Measurements from ENCODE around the gene B2M. TPM values are rescaled to one million over a fixed set of nuclear protein-coding genes. Genes with fewer than 3 reads are reported as not detected.
A peak's percentile ranks its signal among the peaks of the same experiment; 100 is the strongest.

The B2M gene
- total RNA-seq, 2 experiments from 2014 or later, result 7,848 to 8,493 TPM

DNA sequence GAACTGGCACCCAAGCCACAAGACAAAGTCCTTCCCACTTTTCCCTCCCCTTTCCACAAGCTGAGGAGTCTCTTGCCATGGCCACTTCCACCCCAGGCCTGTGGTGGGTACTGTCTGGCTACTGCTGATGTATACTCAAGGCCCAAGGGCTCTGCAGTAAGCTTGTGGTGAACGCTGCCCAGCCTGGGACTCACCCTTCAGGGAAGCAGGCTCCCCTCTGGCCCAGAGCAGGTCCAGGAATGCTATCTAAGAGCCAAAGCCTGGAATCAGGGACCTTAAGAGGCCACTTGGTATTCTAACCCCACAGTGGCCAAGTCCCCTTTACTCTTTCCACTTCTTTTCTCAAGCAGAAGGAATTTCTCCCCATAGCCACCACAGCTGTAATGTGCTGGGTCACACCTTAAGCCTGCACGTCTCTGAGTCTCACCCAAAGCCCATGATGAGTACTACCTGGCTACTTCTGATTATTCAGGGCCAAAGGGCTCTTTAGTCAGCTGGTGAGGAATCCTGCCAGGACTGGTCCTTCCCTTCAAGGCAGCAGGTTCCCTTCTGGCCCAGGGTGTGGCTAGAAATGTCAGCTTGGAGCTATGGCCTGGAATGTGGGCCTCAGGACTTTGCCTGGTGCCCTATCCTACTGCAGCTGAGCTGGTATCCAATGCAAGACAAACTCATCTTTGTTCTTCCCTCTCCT lies 4.2 kb upstream of the B2M start:
- Mint-ChIP-seq H3K27ac (no peak overlapping the region), H3K4me3 (no peak overlapping the region), H3K4me1 (peaks cover 16% of the 10 kb centered on the region), H3K36me3 (peaks cover 43% of the 10 kb centered on the region), H3K27me3 (no peaks in the 10 kb centered on the region), H3K9me3 (peaks cover 15% of the 10 kb centered on the region)
- ATAC-seq (ENCODE audit: low read depth), result no peak
- no peak for DNase-seq
- POLR2A ChIA-PET, result interaction anchor here (18.2 to 24.8 kb wide), 3 partner anchors 22 to 40 kb away, joined by 427 to 1864 read pairs (median 1234); partner anchors contain the start of genes SPG11 and TRIM69

GRCh38 chr15:44710236-44711095 lies 851 bp upstream of the B2M start:
- POLR2A ChIA-PET, result interaction anchor here (0.9 to 24.8 kb wide), 16 partner anchors 9 to 173 kb away, joined by 3 to 1864 read pairs (median 8); partner anchors contain the start of genes EIF3J, SPG11 and TRIM69
- no peaks in the 10 kb centered on the region for H3K27me3 Mint-ChIP-seq
- H3K27ac Mint-ChIP-seq, result peak overlapping the region; percentile 100
- no peaks in the 10 kb centered on the region for H3K9me3 Mint-ChIP-seq
- H3K4me3 Mint-ChIP-seq, result peak overlapping the region; percentile 92
- H3K36me3 Mint-ChIP-seq, result peaks cover 57% of the 10 kb centered on the region
- peaks cover 28% of the 10 kb centered on the region for H3K4me1 Mint-ChIP-seq
- ATAC-seq (ENCODE audit: low read depth), result no peak
- DNase-seq, result no peak

- Mint-ChIP-seq H3K9me3 (no peaks in the 10 kb centered on the region), H3K36me3 (peaks cover 69% of the 10 kb centered on the region), H3K27ac (peak overlapping the region; percentile 100), H3K27me3 (no peaks in the 10 kb centered on the region), H3K4me1 (peaks cover 41% of the 10 kb centered on the region), H3K4me3 (peak overlapping the region; percentile 92)
- POLR2A ChIA-PET, result interaction anchor here (0.9 to 24.8 kb wide), 14 partner anchors 14 to 174 kb away, joined by 3 to 1864 read pairs (median 7); partner anchors contain the start of genes EIF3J, SPG11 and TRIM69
- ATAC-seq (ENCODE audit: low read depth) (peak; percentile 32), DNase-seq (peak; percentile 78)
Measured at GRCh38 chr15:44711743-44712345, 527 bp downstream of the B2M start.

DNA sequence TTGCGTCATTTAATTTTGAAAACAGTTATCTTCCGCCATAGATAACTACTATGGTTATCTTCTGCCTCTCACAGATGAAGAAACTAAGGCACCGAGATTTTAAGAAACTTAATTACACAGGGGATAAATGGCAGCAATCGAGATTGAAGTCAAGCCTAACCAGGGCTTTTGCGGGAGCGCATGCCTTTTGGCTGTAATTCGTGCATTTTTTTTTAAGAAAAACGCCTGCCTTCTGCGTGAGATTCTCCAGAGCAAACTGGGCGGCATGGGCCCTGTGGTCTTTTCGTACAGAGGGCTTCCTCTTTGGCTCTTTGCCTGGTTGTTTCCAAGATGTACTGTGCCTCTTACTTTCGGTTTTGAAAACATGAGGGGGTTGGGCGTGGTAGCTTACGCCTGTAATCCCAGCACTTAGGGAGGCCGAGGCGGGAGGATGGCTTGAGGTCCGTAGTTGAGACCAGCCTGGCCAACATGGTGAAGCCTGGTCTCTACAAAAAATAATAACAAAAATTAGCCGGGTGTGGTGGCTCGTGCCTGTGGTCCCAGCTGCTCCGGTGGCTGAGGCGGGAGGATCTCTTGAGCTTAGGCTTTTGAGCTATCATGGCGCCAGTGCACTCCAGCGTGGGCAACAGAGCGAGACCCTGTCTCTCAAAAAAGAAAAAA lies 1.2 kb downstream of the B2M start:
- DNase-seq, result peak; percentile 67
- Mint-ChIP-seq H3K4me1 (peaks cover 47% of the 10 kb centered on the region), H3K4me3 (peak overlapping the region; percentile 92), H3K27me3 (no peaks in the 10 kb centered on the region), H3K27ac (peak overlapping the region; percentile 100), H3K36me3 (peaks cover 73% of the 10 kb centered on the region), H3K9me3 (no peaks in the 10 kb centered on the region)
- peak; percentile 19 for ATAC-seq (ENCODE audit: low read depth)
- POLR2A ChIA-PET, result interaction anchor here (1.0 to 24.8 kb wide), 8 partner anchors 16 to 175 kb away, joined by 7 to 1864 read pairs (median 36); partner anchors contain the start of genes EIF3J, SPG11 and TRIM69

- Mint-ChIP-seq H3K9me3 (no peaks in the 10 kb centered on the region), H3K27ac (peak overlapping the region; percentile 100), H3K4me1 (peaks cover 54% of the 10 kb centered on the region), H3K4me3 (peak overlapping the region; percentile 92), H3K27me3 (no peaks in the 10 kb centered on the region), H3K36me3 (peaks cover 77% of the 10 kb centered on the region)
- ATAC-seq (ENCODE audit: low read depth) (no peak), DNase-seq (no peak)
- POLR2A ChIA-PET, result interaction anchor here (1.5 to 24.8 kb wide), 6 partner anchors 16 to 120 kb away, joined by 3 to 1864 read pairs (median 244); partner anchors contain the start of genes SPG11 and TRIM69
Measured at GRCh38 chr15:44713006-44713966, 2.0 kb downstream of the B2M start.

GRCh38 chr15:44715142-44715796 lies 4.0 kb downstream of the B2M start:
- Mint-ChIP-seq H3K4me1 (peaks cover 55% of the 10 kb centered on the region), H3K36me3 (peaks cover 78% of the 10 kb centered on the region), H3K27me3 (no peaks in the 10 kb centered on the region), H3K9me3 (no peaks in the 10 kb centered on the region), H3K27ac (peak overlapping the region; percentile 93), H3K4me3 (peak overlapping the region; percentile 92)
- POLR2A ChIA-PET, result interaction anchor here (4.9 to 24.8 kb wide), 4 partner anchors 14 to 48 kb away, joined by 61 to 1864 read pairs (median 830); partner anchors contain the start of genes SPG11 and TRIM69
- ATAC-seq (ENCODE audit: low read depth), result no peak
- no peak for DNase-seq

- DNase-seq (no peak), ATAC-seq (ENCODE audit: low read depth) (no peak)
- no peaks in the 10 kb centered on the region for H3K9me3 Mint-ChIP-seq
- H3K36me3 Mint-ChIP-seq, result peaks cover 78% of the 10 kb centered on the region
- POLR2A ChIA-PET, result interaction anchor here (18.2 to 24.8 kb wide), 3 partner anchors 14 to 49 kb away, joined by 427 to 1864 read pairs (median 1234); partner anchors contain the start of genes SPG11 and TRIM69
- H3K27ac Mint-ChIP-seq, result peak overlapping the region; percentile 93
- H3K4me3 Mint-ChIP-seq, result peak overlapping the region; percentile 92
- H3K4me1 Mint-ChIP-seq, result peaks cover 57% of the 10 kb centered on the region
- H3K27me3 Mint-ChIP-seq, result no peaks in the 10 kb centered on the region
Measured at GRCh38 chr15:44715797-44716334, 4.5 kb downstream of the B2M start.

DNA sequence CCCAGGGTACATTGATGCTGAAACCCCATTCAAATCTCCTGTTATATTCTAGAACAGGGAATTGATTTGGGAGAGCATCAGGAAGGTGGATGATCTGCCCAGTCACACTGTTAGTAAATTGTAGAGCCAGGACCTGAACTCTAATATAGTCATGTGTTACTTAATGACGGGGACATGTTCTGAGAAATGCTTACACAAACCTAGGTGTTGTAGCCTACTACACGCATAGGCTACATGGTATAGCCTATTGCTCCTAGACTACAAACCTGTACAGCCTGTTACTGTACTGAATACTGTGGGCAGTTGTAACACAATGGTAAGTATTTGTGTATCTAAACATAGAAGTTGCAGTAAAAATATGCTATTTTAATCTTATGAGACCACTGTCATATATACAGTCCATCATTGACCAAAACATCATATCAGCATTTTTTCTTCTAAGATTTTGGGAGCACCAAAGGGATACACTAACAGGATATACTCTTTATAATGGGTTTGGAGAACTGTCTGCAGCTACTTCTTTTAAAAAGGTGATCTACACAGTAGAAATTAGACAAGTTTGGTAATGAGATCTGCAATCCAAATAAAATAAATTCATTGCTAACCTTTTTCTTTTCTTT lies 5.8 kb downstream of the B2M start:
- no peaks in the 10 kb centered on the region for H3K9me3 Mint-ChIP-seq
- POLR2A ChIA-PET, result interaction anchor here (18.2 to 24.8 kb wide), 3 partner anchors 12 to 50 kb away, joined by 427 to 1864 read pairs (median 1234); partner anchors contain the start of genes SPG11 and TRIM69
- peaks cover 74% of the 10 kb centered on the region for H3K36me3 Mint-ChIP-seq
- H3K27me3 Mint-ChIP-seq, result no peaks in the 10 kb centered on the region
- peak overlapping the region; percentile 92 for H3K4me3 Mint-ChIP-seq
- DNase-seq (no peak), ATAC-seq (ENCODE audit: low read depth) (no peak)
- peak overlapping the region; percentile 93 for H3K27ac Mint-ChIP-seq
- H3K4me1 Mint-ChIP-seq, result peaks cover 65% of the 10 kb centered on the region

GRCh38 chr15:44718180-44718926 lies 7.0 kb downstream of the B2M start:
- H3K4me1 Mint-ChIP-seq, result peaks cover 64% of the 10 kb centered on the region
- no peaks in the 10 kb centered on the region for H3K27me3 Mint-ChIP-seq
- H3K36me3 Mint-ChIP-seq, result peaks cover 63% of the 10 kb centered on the region
- peak overlapping the region; percentile 92 for H3K4me3 Mint-ChIP-seq
- peak overlapping the region; percentile 91 for H3K27ac Mint-ChIP-seq
- POLR2A ChIA-PET, result interaction anchor here (18.2 to 24.8 kb wide), 4 partner anchors 1 to 51 kb away, joined by 427 to 1864 read pairs (median 1549); partner anchors contain the start of genes B2M, PATL2, SPG11 and TRIM69
- DNase-seq (no peak), ATAC-seq (ENCODE audit: low read depth) (no peak)
- no peaks in the 10 kb centered on the region for H3K9me3 Mint-ChIP-seq

DNA sequence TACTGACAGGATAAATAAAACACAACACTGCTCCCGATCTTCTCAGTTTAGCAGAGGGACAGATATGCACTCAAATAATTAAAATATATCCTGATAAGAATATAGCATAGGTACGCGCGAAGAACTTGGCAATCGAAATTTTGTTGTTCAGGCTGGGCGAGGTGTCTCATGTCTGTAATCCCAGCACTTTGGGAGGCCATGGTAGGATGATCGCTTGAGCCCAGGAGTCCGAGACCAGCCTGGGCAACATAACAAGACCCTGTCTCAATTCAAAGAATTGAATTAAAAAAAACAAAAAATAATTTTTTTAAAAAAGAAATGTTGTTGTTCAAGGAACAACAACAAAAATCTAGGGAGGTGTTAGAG lies 7.6 kb downstream of the B2M start:
- H3K4me3 Mint-ChIP-seq, result peak overlapping the region; percentile 65
- DNase-seq (no peak), ATAC-seq (ENCODE audit: low read depth) (no peak)
- peaks cover 58% of the 10 kb centered on the region for H3K36me3 Mint-ChIP-seq
- peaks cover 69% of the 10 kb centered on the region for H3K4me1 Mint-ChIP-seq
- H3K27me3 Mint-ChIP-seq, result no peaks in the 10 kb centered on the region
- POLR2A ChIA-PET, result interaction anchor here (0.8 to 24.8 kb wide), 5 partner anchors 1 to 182 kb away, joined by 4 to 1864 read pairs (median 1234); partner anchors contain the start of genes B2M, EIF3J, PATL2 and SPG11
- H3K27ac Mint-ChIP-seq, result peak overlapping the region; percentile 91
- no peaks in the 10 kb centered on the region for H3K9me3 Mint-ChIP-seq

Measured in activated naive CD8-positive, alpha-beta T cell treated with anti-CD3 and anti-CD28 coated beads, Interleukin-2, amount 10 ng/mL, durations not matched to agents 7 days and 5 days (primary cell).